GM12878 (cell line): Measurements from ENCODE around the gene GTF3C1. TPM values are rescaled to one million over a fixed set of nuclear protein-coding genes. Genes with fewer than 3 reads are reported as not detected.

Source experiments
- BCL3 ChIP-seq: IDR thresholded peaks from 2 replicates; pipeline ENCODE4 v1.6.1; 2011; ENCODE audit warnings: borderline replicate concordance, low read depth, mild to moderate bottlenecking, moderate library complexity, low read length; ENCODE audit not compliant: insufficient read depth, poor library complexity, severe bottlenecking
- CBFB ChIP-seq: IDR thresholded peaks from 2 replicates; pipeline ENCODE4 v1.6.1; 2016; ENCODE audit warnings: antibody characterized with exemption, low read depth
- CREB1 ChIP-seq: IDR thresholded peaks from 2 replicates; pipeline ENCODE4 v1.6.1; 2012; ENCODE audit warnings: low read depth, mild to moderate bottlenecking, inconsistent platforms
- CREM ChIP-seq: IDR thresholded peaks from 2 replicates; pipeline ENCODE4 v1.6.1; 2014; ENCODE audit warnings: antibody characterized with exemption, low read depth
- ESRRA ChIP-seq: IDR thresholded peaks from 2 replicates; pipeline ENCODE4 v1.6.1; 2012; ENCODE audit warnings: mild to moderate bottlenecking, low read length, improper control_type of control experiment
- ETV6 ChIP-seq, 2 experiments: fragments of 450-650 bp in 1 of 2; IDR thresholded peaks in 1 of 2; conservative IDR thresholded peaks in 1 of 2; 2 replicates each; pipeline ENCODE4 v1.6.1; 2014; ENCODE audit warnings: antibody characterized with exemption in 1 of 2, borderline replicate concordance in 1 of 2, low read depth in 1 of 2, mild to moderate bottlenecking in 1 of 2, moderate library complexity in 1 of 2
- FOXM1 ChIP-seq: IDR thresholded peaks from 2 replicates; pipeline ENCODE4 v1.6.1; 2012; ENCODE audit warnings: low read depth, mild to moderate bottlenecking, inconsistent platforms, low read length, moderate library complexity
- GABPA ChIP-seq: IDR thresholded peaks from 2 replicates; pipeline ENCODE4 v1.6.1; 2014; ENCODE audit warnings: antibody characterized with exemption, low read depth, mild to moderate bottlenecking, inconsistent platforms
- HDAC2 ChIP-seq: fragments of 200-600 bp; sonication (generic); IDR thresholded peaks from 2 replicates; pipeline ENCODE4 v1.6.1; 2017
- IKZF2 ChIP-seq, 2 experiments: fragments of 450-650 bp; IDR thresholded peaks; 2 replicates each; pipeline ENCODE4 v1.6.1; 2017; ENCODE audit warnings: mild to moderate bottlenecking in 2 of 2, moderate library complexity in 2 of 2
- IRF4 ChIP-seq: IDR thresholded peaks from 2 replicates; pipeline ENCODE4 v1.6.1; 2011; ENCODE audit warnings: low read depth, low read length
- KLF5 ChIP-seq: fragments of 450-650 bp; IDR thresholded peaks from 2 replicates; pipeline ENCODE4 v1.6.1; 2014; ENCODE audit warnings: mild to moderate bottlenecking; ENCODE audit not compliant: partially characterized antibody
- MYB ChIP-seq: fragments of 150-350 bp; IDR thresholded peaks from 2 replicates; pipeline ENCODE4 v1.6.1; 2014; ENCODE audit warnings: mild to moderate bottlenecking, low read depth, low read length, borderline replicate concordance
- NBN ChIP-seq: fragments of 450-650 bp; IDR thresholded peaks from 2 replicates; pipeline ENCODE4 v1.6.1; 2016
- NFIC ChIP-seq: IDR thresholded peaks from 2 replicates; pipeline ENCODE4 v1.6.1; 2012; ENCODE audit warnings: low read depth, mild to moderate bottlenecking, inconsistent platforms, low read length, moderate library complexity
- NR2C1 ChIP-seq: fragments of 450-650 bp; IDR thresholded peaks from 2 replicates; pipeline ENCODE4 v1.6.1; 2017; ENCODE audit warnings: antibody characterized with exemption, mild to moderate bottlenecking, moderate library complexity
- NRF1 ChIP-seq: conservative IDR thresholded peaks from 2 replicates; pipeline ENCODE4 v1.6.1; 2011; ENCODE audit warnings: mild to moderate bottlenecking, low read depth, low read length, improper control_type of control experiment
- POLR2A ChIP-seq: IDR thresholded peaks from 2 replicates; pipeline ENCODE4 v1.6.1; 2011; ENCODE audit warnings: low read depth, mild to moderate bottlenecking, low read length
- POLR2AphosphoS2 ChIP-seq: IDR thresholded peaks from 2 replicates; pipeline ENCODE4 v1.6.1; 2011; ENCODE audit warnings: low read depth, mild to moderate bottlenecking, low read length, improper control_type of control experiment, moderate library complexity
- POLR2AphosphoS5 ChIP-seq: IDR thresholded peaks from 2 replicates; pipeline ENCODE4 v1.6.1; 2011; ENCODE audit warnings: mild to moderate bottlenecking, low read length, inconsistent platforms
- RB1 ChIP-seq: fragments of 450-650 bp; formaldehyde crosslinking; IDR thresholded peaks from 2 replicates; pipeline ENCODE4 v1.6.1; 2017; ENCODE audit warnings: mild to moderate bottlenecking, borderline replicate concordance
- RBBP5 ChIP-seq: fragments of 200-600 bp; sonication (generic); conservative IDR thresholded peaks from 2 replicates; pipeline ENCODE4 v1.6.1; 2016
- SMAD1 ChIP-seq: fragments of 450-650 bp; IDR thresholded peaks from 2 replicates; pipeline ENCODE4 v1.6.1; 2018; ENCODE audit warnings: mild to moderate bottlenecking, low read depth; ENCODE audit not compliant: partially characterized antibody
- STAT1 ChIP-seq: fragments of 450-650 bp; conservative IDR thresholded peaks from 2 replicates; pipeline ENCODE4 v1.6.1; 2014; ENCODE audit warnings: antibody characterized with exemption, mild to moderate bottlenecking
- STAT3 ChIP-seq: IDR thresholded peaks from 2 replicates; pipeline ENCODE4 v1.6.1; 2011; ENCODE audit warnings: low read depth, low read length, improper control_type of control experiment
- TAF1 ChIP-seq: IDR thresholded peaks from 2 replicates; pipeline ENCODE4 v1.6.1; 2011; ENCODE audit warnings: mild to moderate bottlenecking, low read depth, low read length, borderline replicate concordance
- TARDBP ChIP-seq: IDR thresholded peaks from 2 replicates; pipeline ENCODE4 v1.6.1; 2016; ENCODE audit warnings: borderline replicate concordance
- YBX1 ChIP-seq: fragments of 450-650 bp; IDR thresholded peaks from 2 replicates; pipeline ENCODE4 v1.6.1; 2016; ENCODE audit warnings: antibody characterized with exemption
- ZNF384 ChIP-seq: IDR thresholded peaks from 2 replicates; pipeline ENCODE4 v1.6.1; 2012; ENCODE audit warnings: low read depth, mild to moderate bottlenecking, low read length, improper control_type of control experiment, borderline replicate concordance
- polyA plus RNA-seq, 11 experiments: library from polyadenylated mRNA; depleted of rRNA in 4 of 11; unstranded in 6 of 11; stranded (reverse) in 5 of 11; fragments of >200 nt; fragmentation: Nextera tagmentation in 4 of 11; fragmentation: Illumina TruSeq in 1 of 11; extraction: Ambion mirVana in 4 of 11; extraction: Trizol in 1 of 11; gene quantifications; 1 replicate in 1 of 11; 2 replicates in 10 of 11; pipeline versions ENCODE4 v1.2.1 to v1.2.3, GENCODE V29; 2011 to 2016; ENCODE audit warnings: inconsistent platforms in 2 of 11, missing spikeins in 2 of 11, low read depth in 1 of 11
- total RNA-seq, 4 experiments: library from RNA; depleted of rRNA in 3 of 4; stranded (reverse); fragments of >200 nt in 3 of 4; fragmentation: Illumina TruSeq in 1 of 4; extraction: Trizol in 1 of 4; gene quantifications; 2 replicates each; pipeline versions ENCODE4 v1.2.1 to v1.2.3, GENCODE V29; 2013 to 2021
- TF ChIP-seq, protein P1 (sequence below), 3 experiments: IDR thresholded peaks in 2 of 3; conservative IDR thresholded peaks in 1 of 3; 2 replicates each; pipeline ENCODE4 v1.5.1; 2011; ENCODE audit warnings: low read depth in 3 of 3, low read length in 3 of 3, mild to moderate bottlenecking in 3 of 3, control low read depth in 2 of 3, moderate library complexity in 2 of 3, inconsistent platforms in 1 of 3, mixed read lengths in 1 of 3; ENCODE audit not compliant: control insufficient read depth in 2 of 3, insufficient read depth in 1 of 3; ENCODE audit errors: extremely low read depth in 1 of 3

Gene GTF3C1
- total and polyA plus RNA-seq, 10 of the 15 experiments (the other 5 are each of a cell fraction or from before 2014, with no cell fraction given) = 0.98 to 60.9 (median 34.3) TPM

- TF ChIP-seq ETV6 (conservative IDR thresholded peaks at IDR 0.05 in 1 of 2, IDR thresholded peaks at IDR 0.05 in 1 of 2; ENCODE audit: borderline replicate concordance in 1 of 2, low read depth in 1 of 2) = peak in 1 of 2 experiments; percentile 70; a peak in 2 of 4 replicates
- TF ChIP-seq NFIC = peak; percentile 72
- TF ChIP-seq STAT3 = 0 out of 2 replicates have a peak, but pooled peaks have one; percentile 47
- peak; percentile 72; the same call in 1 of the 2 replicates for TF ChIP-seq NBN
- TF ChIP-seq POLR2AphosphoS2 = peak; percentile 85; the same call in 1 of the 2 replicates
- TF ChIP-seq TAF1 = peak; percentile 79; the same call in 1 of the 2 replicates
- peak; percentile 90 for TF ChIP-seq IRF4
- peak; percentile 89 for TF ChIP-seq POLR2A
- TF ChIP-seq SMAD1 = peak; percentile 49
- TF ChIP-seq CREB1 = peak; percentile 69
- TF ChIP-seq IKZF2 (IDR thresholded peaks at IDR 0.05) = peak; percentile 88 to 89
- no peak for TF ChIP-seq MYB
- TF ChIP-seq GABPA = no peak
- no peak for TF ChIP-seq NRF1
- no peak for TF ChIP-seq ZNF384
- peak; percentile 34; the same call in 1 of the 2 replicates for TF ChIP-seq FOXM1
- TF ChIP-seq RBBP5 = no peak
- no peak for TF ChIP-seq NR2C1
- TF ChIP-seq RB1 = no peak
- peak; percentile 78 for TF ChIP-seq POLR2AphosphoS5
- TF ChIP-seq TARDBP = no peak; the same call in 1 of the 2 replicates
- no peak; the same call in 1 of the 2 replicates for TF ChIP-seq CBFB
- TF ChIP-seq KLF5 = peak; percentile 14
- no peak for TF ChIP-seq ESRRA
- TF ChIP-seq BCL3 = peak; percentile 88
- TF ChIP-seq CREM = peak; percentile 81
- peak; percentile 46; the same call in 1 of the 2 replicates for TF ChIP-seq HDAC2
- TF ChIP-seq, protein P1, sequence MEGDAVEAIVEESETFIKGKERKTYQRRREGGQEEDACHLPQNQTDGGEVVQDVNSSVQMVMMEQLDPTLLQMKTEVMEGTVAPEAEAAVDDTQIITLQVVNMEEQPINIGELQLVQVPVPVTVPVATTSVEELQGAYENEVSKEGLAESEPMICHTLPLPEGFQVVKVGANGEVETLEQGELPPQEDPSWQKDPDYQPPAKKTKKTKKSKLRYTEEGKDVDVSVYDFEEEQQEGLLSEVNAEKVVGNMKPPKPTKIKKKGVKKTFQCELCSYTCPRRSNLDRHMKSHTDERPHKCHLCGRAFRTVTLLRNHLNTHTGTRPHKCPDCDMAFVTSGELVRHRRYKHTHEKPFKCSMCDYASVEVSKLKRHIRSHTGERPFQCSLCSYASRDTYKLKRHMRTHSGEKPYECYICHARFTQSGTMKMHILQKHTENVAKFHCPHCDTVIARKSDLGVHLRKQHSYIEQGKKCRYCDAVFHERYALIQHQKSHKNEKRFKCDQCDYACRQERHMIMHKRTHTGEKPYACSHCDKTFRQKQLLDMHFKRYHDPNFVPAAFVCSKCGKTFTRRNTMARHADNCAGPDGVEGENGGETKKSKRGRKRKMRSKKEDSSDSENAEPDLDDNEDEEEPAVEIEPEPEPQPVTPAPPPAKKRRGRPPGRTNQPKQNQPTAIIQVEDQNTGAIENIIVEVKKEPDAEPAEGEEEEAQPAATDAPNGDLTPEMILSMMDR (IDR thresholded peaks at IDR 0.05 in 2 of 3, conservative IDR thresholded peaks at IDR 0.05 in 1 of 3; ENCODE audit: control insufficient read depth in 2 of 3, extremely low read depth in 1 of 3, insufficient read depth in 1 of 3, low read depth in 3 of 3, low read length in 3 of 3) = peak in 2 of 3 experiments; percentile 22 to 42; a peak in 1 of 6 replicates
- no peak for TF ChIP-seq YBX1
- TF ChIP-seq STAT1 = 0 out of 2 replicates have a peak, but pooled peaks have one; percentile 31
These were observed 123.0 kb downstream of the GTF3C1 start (continued) for GRCh38 chr16:27426423-27427408.
